ENCODE measurements around the gene NFATC2IP. TPM values are rescaled to one million over a fixed set of nuclear protein-coding genes. Genes with fewer than 3 reads are reported as not detected.
"Not testable (repeated sequence)": the region's sequence is repeated elsewhere in the genome, so short reads cannot be mapped to it uniquely, and the experiment has no call there.

NFATC2IP gene
- polyA plus RNA-seq, 1 donor from 2014 or later: 39.1 TPM

- Histone ChIP-seq H3K27ac (ENCODE audit: low read length) (no peak overlapping the region), H4K20me1 (ENCODE audit: insufficient read depth) (no peaks in the 10 kb centered on the region), H3K4me2 (ENCODE audit: low read length) (no peak overlapping the region), H3K4me3 (ENCODE audit: low read length) (no peak overlapping the region), H3K79me2 (replicated peaks; ENCODE audit: insufficient read depth, low read length) (no peaks in the 10 kb centered on the region), H3K9ac (ENCODE audit: low read length) (no peak overlapping the region), H3K9me3 (ENCODE audit: low read length) (no peaks in the 10 kb centered on the region), H2AFZ (ENCODE audit: low read depth, low read length) (no peak overlapping the region), H3K36me3 (ENCODE audit: insufficient read depth, low read length) (no peaks in the 10 kb centered on the region), H3F3A (ENCODE audit: insufficient read depth, low read length, poor library complexity, severe bottlenecking) (no peaks in the 10 kb centered on the region), H3K27me3 (ENCODE audit: insufficient read depth, low read depth, low read length) (no peaks in the 10 kb centered on the region), H3K9me2 (ENCODE audit: insufficient read depth, low read length) (no peaks in the 10 kb centered on the region)
- TF ChIP-seq RAD21 (conservative IDR thresholded peaks at IDR 0.05) (no peak), SMC3 (conservative IDR thresholded peaks at IDR 0.05; ENCODE audit: poor library complexity) (no peak), EP300 (conservative IDR thresholded peaks at IDR 0.05; ENCODE audit: poor library complexity, severe bottlenecking) (no peak), TAF1 (IDR thresholded peaks at IDR 0.05; ENCODE audit: low read depth) (no peak), MXI1 (conservative IDR thresholded peaks at IDR 0.05; ENCODE audit: poor library complexity, severe bottlenecking) (no peak)
- TF ChIP-seq, protein P1, sequence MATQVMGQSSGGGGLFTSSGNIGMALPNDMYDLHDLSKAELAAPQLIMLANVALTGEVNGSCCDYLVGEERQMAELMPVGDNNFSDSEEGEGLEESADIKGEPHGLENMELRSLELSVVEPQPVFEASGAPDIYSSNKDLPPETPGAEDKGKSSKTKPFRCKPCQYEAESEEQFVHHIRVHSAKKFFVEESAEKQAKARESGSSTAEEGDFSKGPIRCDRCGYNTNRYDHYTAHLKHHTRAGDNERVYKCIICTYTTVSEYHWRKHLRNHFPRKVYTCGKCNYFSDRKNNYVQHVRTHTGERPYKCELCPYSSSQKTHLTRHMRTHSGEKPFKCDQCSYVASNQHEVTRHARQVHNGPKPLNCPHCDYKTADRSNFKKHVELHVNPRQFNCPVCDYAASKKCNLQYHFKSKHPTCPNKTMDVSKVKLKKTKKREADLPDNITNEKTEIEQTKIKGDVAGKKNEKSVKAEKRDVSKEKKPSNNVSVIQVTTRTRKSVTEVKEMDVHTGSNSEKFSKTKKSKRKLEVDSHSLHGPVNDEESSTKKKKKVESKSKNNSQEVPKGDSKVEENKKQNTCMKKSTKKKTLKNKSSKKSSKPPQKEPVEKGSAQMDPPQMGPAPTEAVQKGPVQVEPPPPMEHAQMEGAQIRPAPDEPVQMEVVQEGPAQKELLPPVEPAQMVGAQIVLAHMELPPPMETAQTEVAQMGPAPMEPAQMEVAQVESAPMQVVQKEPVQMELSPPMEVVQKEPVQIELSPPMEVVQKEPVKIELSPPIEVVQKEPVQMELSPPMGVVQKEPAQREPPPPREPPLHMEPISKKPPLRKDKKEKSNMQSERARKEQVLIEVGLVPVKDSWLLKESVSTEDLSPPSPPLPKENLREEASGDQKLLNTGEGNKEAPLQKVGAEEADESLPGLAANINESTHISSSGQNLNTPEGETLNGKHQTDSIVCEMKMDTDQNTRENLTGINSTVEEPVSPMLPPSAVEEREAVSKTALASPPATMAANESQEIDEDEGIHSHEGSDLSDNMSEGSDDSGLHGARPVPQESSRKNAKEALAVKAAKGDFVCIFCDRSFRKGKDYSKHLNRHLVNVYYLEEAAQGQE (IDR thresholded peaks at IDR 0.05; ENCODE audit: borderline replicate concordance): no peak
- TF ChIP-seq, protein P2, sequence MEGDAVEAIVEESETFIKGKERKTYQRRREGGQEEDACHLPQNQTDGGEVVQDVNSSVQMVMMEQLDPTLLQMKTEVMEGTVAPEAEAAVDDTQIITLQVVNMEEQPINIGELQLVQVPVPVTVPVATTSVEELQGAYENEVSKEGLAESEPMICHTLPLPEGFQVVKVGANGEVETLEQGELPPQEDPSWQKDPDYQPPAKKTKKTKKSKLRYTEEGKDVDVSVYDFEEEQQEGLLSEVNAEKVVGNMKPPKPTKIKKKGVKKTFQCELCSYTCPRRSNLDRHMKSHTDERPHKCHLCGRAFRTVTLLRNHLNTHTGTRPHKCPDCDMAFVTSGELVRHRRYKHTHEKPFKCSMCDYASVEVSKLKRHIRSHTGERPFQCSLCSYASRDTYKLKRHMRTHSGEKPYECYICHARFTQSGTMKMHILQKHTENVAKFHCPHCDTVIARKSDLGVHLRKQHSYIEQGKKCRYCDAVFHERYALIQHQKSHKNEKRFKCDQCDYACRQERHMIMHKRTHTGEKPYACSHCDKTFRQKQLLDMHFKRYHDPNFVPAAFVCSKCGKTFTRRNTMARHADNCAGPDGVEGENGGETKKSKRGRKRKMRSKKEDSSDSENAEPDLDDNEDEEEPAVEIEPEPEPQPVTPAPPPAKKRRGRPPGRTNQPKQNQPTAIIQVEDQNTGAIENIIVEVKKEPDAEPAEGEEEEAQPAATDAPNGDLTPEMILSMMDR (IDR thresholded peaks at IDR 0.05; ENCODE audit: poor library complexity, severe bottlenecking): no peak
Observed at GRCh38 chr16:28999577-28999976, 48.8 kb downstream of the NFATC2IP start.

- Histone ChIP-seq H3K36me3 (ENCODE audit: insufficient read depth, low read length) (no peaks in the 10 kb centered on the region), H3K9me2 (ENCODE audit: insufficient read depth, low read length) (no peaks in the 10 kb centered on the region), H3F3A (ENCODE audit: insufficient read depth, low read length, poor library complexity, severe bottlenecking) (no peaks in the 10 kb centered on the region), H3K9ac (ENCODE audit: low read length) (no peak overlapping the region), H3K4me3 (ENCODE audit: low read length) (no peak overlapping the region), H4K20me1 (ENCODE audit: insufficient read depth) (no peaks in the 10 kb centered on the region), H2AFZ (ENCODE audit: low read depth, low read length) (no peak overlapping the region), H3K4me2 (ENCODE audit: low read length) (no peak overlapping the region), H3K79me2 (replicated peaks; ENCODE audit: insufficient read depth, low read length) (no peaks in the 10 kb centered on the region), H3K27ac (ENCODE audit: low read length) (no peak overlapping the region), H3K27me3 (ENCODE audit: insufficient read depth, low read depth, low read length) (no peaks in the 10 kb centered on the region), H3K9me3 (ENCODE audit: low read length) (no peaks in the 10 kb centered on the region)
- TF ChIP-seq, protein P1 (IDR thresholded peaks at IDR 0.05; ENCODE audit: borderline replicate concordance): no peak
- no peak for TF ChIP-seq EZH2 (IDR thresholded peaks at IDR 0.05; ENCODE audit: borderline replicate concordance, insufficient read depth, low read length, poor library complexity, severe bottlenecking)
- TF ChIP-seq POLR2AphosphoS5 (IDR thresholded peaks at IDR 0.05): no peak
- TF ChIP-seq, protein P2 (IDR thresholded peaks at IDR 0.05; ENCODE audit: poor library complexity, severe bottlenecking): no peak
- TF ChIP-seq RAD21 (conservative IDR thresholded peaks at IDR 0.05): no peak
- TF ChIP-seq EP300 (conservative IDR thresholded peaks at IDR 0.05; ENCODE audit: poor library complexity, severe bottlenecking): no peak
- no peak for TF ChIP-seq SMC3 (conservative IDR thresholded peaks at IDR 0.05; ENCODE audit: poor library complexity)
- TF ChIP-seq TAF1 (IDR thresholded peaks at IDR 0.05; ENCODE audit: low read depth): no peak
Observed at GRCh38 chr16:29000019-29000418, 49.3 kb downstream of the NFATC2IP start.

GRCh38 chr16:29004496-29005139 lies 53.9 kb downstream of the NFATC2IP start:
- not testable (repeated sequence) for H3K9me3 ChIP-seq (ENCODE audit: low read length); H3K4me2 ChIP-seq (ENCODE audit: low read length); H3K9ac ChIP-seq (ENCODE audit: low read length); H4K20me1 ChIP-seq (ENCODE audit: insufficient read depth); H3K27me3 ChIP-seq (ENCODE audit: insufficient read depth, low read depth, low read length); H2AFZ ChIP-seq (ENCODE audit: low read depth, low read length); H3K79me2 ChIP-seq (replicated peaks; ENCODE audit: insufficient read depth, low read length); H3K4me3 ChIP-seq (ENCODE audit: low read length); H3K36me3 ChIP-seq (ENCODE audit: insufficient read depth, low read length); H3F3A ChIP-seq (ENCODE audit: insufficient read depth, low read length, poor library complexity, severe bottlenecking); H3K27ac ChIP-seq (ENCODE audit: low read length); H3K9me2 ChIP-seq (ENCODE audit: insufficient read depth, low read length)

All from neural cell (in vitro differentiated cells).